ENCODE results near the gene SIRT2.

DNA sequence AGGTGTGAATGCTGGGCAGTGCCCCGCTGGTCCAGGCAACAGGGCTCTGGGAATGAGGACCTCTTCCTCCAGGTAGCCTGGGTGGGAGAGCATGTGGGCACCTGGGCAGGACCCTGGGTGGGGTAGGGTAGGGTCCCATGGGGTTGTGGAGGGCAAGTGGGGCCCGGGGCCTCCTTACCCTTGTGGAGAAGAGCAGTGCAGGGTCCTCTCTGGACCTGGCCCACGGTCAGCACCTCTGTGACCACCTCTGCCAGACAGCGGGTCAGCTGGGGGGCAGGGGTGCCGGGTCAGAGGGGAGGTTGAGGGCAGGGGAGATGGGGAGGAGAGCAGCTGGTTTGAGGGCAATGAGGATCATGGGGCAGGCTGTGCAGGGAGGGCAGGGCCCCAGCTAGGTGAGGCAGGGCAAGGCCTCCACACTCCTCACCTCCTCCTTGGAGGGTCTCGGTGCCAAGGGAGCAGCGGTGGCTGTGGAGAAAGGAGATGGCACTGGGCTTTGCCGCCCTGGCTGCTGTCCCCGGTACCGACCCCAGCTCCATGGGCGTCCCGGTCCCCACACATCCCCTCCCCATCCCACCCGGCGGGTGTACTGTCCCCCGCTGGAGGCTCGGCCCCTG, 12.1 kb upstream of the SIRT2 start:
- TF ChIP-seq, protein P1, sequence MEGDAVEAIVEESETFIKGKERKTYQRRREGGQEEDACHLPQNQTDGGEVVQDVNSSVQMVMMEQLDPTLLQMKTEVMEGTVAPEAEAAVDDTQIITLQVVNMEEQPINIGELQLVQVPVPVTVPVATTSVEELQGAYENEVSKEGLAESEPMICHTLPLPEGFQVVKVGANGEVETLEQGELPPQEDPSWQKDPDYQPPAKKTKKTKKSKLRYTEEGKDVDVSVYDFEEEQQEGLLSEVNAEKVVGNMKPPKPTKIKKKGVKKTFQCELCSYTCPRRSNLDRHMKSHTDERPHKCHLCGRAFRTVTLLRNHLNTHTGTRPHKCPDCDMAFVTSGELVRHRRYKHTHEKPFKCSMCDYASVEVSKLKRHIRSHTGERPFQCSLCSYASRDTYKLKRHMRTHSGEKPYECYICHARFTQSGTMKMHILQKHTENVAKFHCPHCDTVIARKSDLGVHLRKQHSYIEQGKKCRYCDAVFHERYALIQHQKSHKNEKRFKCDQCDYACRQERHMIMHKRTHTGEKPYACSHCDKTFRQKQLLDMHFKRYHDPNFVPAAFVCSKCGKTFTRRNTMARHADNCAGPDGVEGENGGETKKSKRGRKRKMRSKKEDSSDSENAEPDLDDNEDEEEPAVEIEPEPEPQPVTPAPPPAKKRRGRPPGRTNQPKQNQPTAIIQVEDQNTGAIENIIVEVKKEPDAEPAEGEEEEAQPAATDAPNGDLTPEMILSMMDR (CRISPR knock-in tag; IDR thresholded peaks at IDR 0.05) = no peak
- TF ChIP-seq, protein P2, sequence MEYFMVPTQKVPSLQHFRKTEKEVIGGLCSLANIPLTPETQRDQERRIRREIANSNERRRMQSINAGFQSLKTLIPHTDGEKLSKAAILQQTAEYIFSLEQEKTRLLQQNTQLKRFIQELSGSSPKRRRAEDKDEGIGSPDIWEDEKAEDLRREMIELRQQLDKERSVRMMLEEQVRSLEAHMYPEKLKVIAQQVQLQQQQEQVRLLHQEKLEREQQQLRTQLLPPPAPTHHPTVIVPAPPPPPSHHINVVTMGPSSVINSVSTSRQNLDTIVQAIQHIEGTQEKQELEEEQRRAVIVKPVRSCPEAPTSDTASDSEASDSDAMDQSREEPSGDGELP (IDR thresholded peaks at IDR 0.05; ENCODE audit: borderline replicate concordance, low read depth) = no peak

Data from HepG2 (cell line).